ENCODE measurements around the gene TBX3.

TBX3 gene

DNA sequence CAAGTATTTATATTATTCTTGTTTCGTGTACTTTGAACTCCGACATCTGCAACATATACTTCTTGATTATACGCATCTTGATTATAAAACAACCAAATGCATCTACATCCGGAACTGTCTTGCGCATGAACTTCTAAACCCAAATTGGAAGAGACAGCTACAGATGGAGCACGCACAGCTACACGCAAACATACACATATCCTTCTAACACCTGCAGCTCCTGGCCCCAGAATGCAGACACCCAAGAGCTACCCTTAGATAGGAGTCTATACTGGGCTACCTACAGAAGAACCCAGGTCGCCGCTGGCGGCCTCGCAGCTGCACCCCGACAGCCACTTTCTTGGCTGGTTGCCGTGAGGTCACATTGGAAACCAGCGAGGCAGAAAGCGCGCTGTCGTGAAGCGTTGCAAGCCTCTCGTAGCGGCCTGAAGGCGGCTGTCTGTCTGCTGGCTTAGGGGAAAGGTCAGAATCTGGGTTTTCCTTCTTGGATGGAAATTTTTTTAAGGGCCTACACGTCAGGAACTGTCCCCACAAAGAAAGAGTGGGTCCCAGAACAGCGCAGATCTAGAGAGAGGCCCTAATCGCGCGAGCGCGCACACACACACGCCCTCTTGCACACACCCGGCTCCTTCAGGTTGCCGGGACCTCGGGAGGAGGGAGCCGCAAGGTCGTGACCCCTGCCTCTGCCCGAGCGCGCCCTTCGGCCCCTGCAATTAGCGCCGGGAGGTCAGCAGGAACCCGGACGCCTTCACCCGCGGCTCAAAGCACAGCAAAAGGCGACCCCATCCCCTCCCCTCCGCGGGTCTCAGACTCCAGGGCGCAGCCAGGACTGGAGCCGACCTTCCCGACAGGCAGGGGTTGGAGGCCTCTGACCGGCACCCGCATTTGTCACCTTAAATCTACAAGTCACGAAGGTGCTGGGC, 17.0 kb downstream of the TBX3 start:
- FAIRE-seq: no peak

DNA sequence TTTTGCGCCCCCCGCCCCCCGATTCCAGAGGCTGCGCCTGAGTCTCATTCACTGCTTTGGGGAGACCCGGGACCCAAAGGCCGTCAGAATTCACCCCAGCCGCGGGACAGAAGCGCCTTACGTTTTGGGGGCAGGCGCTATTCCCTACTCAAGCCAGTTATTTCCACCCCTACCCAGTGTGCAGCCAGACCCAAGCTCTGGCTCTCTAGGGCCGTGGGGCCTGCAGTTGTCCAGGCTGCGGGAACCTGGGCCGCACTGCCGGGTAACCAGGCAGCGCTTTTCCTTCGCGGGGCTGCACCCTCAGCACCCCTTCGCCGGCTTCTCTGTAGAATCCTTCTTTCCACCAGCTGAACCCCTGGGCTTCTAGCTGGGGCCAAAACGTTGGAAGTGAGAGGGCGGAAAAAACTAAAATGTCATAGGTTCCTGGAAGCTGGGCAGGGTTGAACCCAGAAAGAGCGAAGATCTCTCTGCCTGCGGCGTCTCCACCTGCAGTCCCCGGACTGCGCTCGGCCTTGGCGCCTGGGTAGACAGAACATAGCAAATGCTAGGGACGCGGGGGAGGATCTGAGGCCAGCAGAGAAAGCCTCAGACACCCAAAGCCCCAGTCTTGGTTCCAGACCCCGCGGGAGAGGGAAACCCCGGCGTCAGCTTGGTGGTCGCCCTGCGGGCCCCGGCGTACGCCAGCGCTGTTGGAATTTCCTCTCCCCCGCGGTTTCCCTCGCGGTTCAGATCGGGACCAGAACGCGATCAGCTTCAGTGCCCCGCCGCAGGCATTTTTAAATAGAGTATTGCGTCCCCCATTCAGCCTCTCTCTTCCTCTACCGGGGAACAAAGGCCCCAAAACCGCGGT, 18.3 kb downstream of the TBX3 start:
- no peak for FAIRE-seq

DNA sequence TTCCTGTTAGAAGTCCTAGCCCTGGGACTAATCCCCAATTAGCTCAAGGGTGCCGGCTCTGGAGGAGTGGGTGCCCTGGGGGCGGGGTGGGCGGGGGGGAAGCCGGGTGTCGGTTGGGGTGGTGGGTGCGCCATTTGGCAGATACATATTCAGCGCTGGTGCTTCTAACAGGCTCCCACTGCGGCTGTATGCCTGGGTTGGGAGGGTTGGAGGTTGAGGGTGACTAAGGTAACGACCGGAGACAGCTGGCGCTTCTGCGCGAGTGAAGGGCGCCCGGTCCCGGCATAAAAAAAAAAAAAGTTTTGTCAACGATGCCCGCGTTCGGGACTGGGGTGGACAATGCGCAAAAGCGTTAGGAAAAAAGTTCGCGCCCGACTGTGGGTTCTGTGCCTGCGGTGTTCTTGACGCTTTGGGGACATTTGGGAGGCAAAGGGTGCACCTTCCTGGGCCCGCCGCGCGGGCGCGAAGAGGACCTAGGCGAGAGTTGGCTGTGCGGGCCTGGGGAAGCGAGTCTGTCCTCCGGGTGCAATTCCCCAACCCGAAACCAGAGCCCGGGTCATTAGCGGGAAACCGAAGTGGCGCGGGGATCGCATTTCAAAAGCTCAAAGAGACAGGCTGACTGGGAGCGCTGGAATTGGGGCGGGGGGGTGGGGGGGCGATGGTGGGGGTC, 19.2 kb downstream of the TBX3 start:
- FAIRE-seq: no peak

DNA sequence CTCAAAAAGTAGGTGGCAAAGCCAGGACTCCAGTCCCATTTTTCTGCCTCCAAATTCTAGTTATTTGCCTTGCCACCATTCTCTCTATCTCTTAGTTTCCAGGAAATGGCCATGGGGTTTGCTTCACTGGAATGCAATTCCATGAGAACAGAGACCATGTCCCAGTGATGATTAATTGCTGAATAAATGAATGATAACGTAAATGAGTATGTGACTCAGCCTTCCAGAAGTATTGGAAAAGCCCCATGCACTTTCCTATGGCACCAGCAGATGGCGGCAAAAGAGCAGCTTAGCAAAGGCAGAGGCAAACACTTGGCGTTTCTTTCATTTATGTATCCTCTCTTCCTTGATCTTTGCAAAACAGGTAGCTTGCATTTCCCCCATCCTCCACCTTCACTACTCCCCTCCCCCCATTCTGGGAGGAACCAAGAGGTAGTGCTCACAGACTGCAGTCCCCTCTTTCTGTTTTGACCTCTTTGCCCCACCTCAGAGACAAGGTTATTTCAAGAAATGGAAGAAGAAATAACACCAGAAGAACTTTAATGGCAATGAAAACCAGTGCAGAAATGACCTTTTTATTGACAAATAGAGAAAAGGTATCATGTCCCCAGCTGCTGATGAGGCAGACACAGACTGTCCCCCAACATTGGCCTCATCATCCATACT, 21.3 kb downstream of the TBX3 start:
- peak; percentile 78 for FAIRE-seq

DNA sequence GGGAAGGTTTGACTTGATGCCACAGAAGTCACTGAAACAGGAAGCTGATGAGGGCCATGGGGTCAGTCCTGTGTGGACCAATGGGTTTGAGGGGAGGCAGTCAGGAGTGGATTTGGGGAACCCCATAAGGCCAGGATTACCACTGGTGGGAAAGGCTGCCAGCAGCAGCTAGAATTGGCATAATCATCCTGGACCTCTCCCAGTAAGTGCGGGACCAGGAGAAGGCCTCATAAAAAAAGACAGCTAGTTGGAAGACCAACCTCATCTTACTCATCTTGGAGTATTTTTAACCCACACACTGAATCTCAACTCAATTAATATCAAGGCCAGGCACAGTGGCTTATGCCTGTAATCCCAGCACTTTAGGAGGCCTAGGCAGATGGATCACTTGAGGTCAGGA, 22.7 kb downstream of the TBX3 start:
- FAIRE-seq: no peak

DNA sequence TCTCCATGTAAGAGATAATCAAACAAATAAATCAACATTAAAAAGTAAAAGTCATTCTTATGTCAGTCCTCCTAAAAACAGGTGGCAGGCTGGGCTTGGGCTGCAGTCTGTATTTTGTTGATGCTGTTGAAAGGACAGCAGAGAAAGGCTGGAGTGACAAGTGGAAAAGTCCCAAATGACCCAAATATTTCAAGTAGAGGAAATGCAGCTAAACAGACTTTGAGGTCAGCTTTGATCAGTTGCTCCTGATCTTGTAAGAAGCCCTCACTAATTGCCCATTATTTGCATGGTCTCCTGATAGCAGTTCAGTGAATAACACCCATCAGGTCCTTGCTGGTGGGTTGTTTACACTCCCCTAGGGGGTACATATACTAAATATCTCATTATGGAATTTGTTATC, 24.9 kb downstream of the TBX3 start:
- FAIRE-seq: no peak

GRCh38 chr12:114658002-114658441, 26.0 kb downstream of the TBX3 start:
- no peak for FAIRE-seq

GRCh38 chr12:114657597-114657920, 26.4 kb downstream of the TBX3 start:
- no peak for FAIRE-seq

GRCh38 chr12:114656906-114657596, 26.9 kb downstream of the TBX3 start:
- no peak for FAIRE-seq

DNA sequence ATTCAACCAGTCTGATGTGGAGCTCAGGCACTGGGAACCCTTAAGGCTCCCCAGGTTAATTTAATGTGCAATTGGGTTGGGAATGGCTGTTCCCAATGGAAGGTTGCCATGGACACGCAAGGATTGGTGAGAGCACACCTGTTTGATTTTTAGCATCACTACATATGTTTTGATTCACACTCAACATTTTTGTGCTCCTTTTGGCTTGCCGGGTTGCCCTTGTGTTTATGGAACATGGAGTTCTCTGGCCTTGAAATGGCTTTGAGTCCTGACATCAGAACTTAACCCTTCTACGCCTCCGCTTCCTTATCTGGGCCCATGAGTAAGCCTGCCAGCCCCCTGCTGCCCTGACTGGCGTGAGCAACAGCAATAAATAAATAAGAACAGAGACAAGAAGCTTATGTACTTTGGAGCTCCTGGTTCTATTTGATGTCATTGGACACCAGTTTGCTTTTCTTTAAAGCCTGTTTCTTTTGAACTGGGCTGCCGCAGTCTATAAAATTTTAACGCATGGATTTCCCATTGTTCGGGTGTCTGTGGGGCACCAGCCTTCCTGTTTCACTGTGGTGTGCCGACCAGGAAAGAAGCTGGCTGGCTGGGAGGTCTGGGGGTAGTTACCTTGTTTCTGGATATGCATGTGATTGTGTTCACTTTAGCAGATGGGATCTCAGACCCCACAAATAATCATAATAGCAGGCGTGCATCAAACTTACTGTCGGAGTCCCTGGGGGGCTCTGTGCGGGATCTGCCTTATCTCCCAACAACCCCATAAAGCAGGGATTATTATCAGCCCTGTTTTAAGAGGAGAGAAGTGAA, 27.8 kb downstream of the TBX3 start:
- no peak for FAIRE-seq

- FAIRE-seq: no peak
These were observed 34.4 kb downstream of the TBX3 start for GRCh38 chr12:114649585-114649984.

DNA sequence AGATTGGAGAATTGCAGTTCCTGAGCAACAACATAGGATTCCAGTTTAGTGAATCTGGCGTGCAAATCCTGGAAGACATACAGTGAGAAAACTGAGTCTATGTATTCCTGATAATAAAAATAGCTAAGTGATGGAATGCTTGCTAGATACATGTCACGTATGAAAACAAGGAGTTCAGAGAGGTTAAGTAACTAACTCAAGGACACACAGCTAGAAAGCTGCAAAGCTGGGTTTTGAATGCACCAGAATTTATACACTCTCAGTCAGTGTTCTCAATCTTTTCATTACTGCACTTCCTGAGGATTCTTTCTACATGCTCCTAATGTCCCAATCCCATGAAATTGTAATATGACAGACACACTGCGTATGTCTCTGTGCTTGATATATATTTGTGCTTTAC, 35.3 kb downstream of the TBX3 start:
- FAIRE-seq: no peak

DNA sequence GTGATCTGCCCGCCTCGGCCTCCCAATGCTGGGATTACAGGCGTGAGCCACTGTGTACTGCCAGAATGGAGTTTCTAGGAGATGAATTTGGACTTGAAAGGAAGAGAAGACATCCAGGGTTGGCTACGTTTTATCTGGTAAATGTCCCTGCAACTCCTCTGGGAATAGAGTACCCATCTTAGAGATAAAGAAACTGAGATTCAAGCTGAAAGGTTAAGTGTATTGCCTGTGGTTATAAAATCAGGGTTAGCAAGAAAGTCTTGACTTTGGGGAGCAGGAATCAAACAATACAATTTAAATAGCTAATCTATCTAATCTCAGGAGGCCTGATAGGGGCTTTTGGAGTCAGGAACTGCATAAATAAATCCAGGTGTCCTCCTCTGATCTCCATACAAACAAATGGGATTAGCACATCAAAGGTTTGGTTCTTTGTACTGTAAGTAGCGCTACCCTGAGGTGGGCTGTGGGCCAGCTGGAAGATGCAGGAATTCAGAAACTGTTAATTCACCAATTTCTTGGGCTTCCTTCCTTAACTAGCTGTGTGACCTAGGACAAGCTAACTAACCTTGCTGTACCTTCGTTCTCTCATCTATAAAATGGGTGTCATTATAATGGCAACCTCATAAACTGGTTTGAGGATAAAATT, 45.1 kb downstream of the TBX3 start:
- FAIRE-seq: no peak

DNA sequence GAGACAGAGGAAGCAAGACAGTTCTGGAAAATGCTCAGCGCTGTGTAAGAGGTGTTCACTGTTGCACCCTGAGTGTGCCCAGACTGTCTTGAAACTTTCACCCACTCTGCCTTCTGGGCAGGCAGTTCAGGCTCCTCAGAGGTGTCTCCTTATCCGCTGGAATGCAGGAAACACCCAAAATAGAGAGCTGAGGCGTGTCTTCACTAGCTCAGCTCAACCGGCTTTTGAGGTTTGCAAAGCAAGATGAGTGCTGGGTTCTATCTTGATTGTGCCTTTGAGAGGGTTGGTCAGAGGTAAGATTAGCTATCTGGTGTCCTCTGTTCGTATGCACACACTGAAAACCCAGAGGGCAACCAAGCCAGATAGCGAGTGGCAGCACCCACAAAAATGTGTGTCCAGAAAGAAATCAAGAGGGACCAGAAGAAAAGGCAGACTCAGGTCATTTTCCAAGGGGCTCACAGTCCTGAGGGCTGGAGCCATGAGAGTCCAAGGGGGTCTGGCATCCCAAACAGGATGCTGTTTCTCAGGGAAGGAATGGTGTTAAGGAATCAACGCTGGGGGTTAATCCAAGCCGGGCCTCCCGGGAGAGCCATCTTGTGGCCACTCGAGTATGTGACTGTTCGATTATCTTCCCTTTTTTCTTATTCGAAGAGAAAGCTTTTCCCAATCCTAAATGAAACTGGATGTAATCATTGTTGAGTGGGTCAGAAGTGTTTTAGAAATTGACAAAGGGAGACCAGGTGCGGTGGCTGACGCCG, 47.1 kb downstream of the TBX3 start:
- no peak for FAIRE-seq

- no peak for FAIRE-seq
These were observed 52.7 kb downstream of the TBX3 start for GRCh38 chr12:114631242-114631641.

GRCh38 chr12:114628199-114628598, 55.8 kb downstream of the TBX3 start:
- FAIRE-seq: no peak

GRCh38 chr12:114627393-114627792, 56.6 kb downstream of the TBX3 start:
- FAIRE-seq: no peak

DNA sequence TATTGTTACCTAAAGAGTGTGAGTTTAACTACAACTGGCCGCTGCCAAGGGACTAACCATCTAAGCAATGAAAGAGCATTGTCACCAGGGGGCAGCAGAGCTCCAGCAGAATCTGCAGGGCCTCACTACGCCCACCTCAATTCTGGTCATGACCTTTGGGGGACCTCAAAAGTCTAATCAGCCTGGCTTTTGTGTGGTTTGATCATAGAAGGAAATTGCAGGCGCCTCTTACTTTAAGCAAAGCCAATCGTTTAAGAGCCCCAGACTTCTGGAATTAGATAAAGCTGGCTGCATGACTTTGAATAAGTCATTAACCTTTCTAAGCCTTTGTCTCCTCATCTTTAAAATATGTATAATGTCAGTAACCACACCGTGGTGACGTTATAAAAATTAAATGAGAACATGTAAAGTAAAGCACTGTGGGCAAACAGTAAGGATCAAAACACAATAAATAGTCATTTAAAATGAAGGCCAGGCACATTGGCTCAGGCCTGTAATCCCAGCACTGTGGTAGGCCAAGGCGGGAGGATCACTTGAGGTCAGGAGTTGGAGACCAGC, 58.6 kb downstream of the TBX3 start:
- no peak for FAIRE-seq

GRCh38 chr12:114623737-114624136, 60.2 kb downstream of the TBX3 start:
- no peak for FAIRE-seq
